Measurements from ENCODE around the gene PDGFRA. TPM values are rescaled to one million over a fixed set of nuclear protein-coding genes. Genes with fewer than 3 reads are reported as not detected.

PDGFRA gene
- total and polyA plus RNA-seq, 10 of the 15 experiments (the other 5 are each of a cell fraction or from before 2014, with no cell fraction given), result 0.01 to 0.28 (median 0.06) TPM; not detected in 5

- DNase-seq (ENCODE audit: low read depth, low spot score) (no peak), FAIRE-seq (no peak), ATAC-seq (no peak)
- no peaks in the 10 kb centered on the region; a peak in 1 of 4 replicates for H3K27me3 ChIP-seq (replicated peaks in 1 of 2; ENCODE audit: control insufficient read depth in 2 of 2, insufficient read depth in 2 of 2, low read length in 1 of 2)
- H3K4me2 ChIP-seq (ENCODE audit: control insufficient read depth, insufficient read depth), result no peak overlapping the region
- H3K9me3 ChIP-seq (replicated peaks; ENCODE audit: control insufficient read depth, insufficient read depth, low read length), result no peaks in the 10 kb centered on the region
- no peaks in the 10 kb centered on the region for H4K20me1 ChIP-seq (ENCODE audit: control insufficient read depth, insufficient read depth)
- H3K36me3 ChIP-seq (ENCODE audit: control insufficient read depth in 2 of 2, insufficient read depth in 2 of 2, low read length in 1 of 2), result no peaks in the 10 kb centered on the region
- ChIA-PET RAD21 (ENCODE audit: unreplicated experiment) (interaction anchor here (0.7 kb wide), 1 partner anchor 1602 kb away, joined by 3 read pairs; no protein-coding TSS in a partner anchor), CTCF (no interaction called here), POLR2A (no interaction called here), SMC1A (ENCODE audit: uncharacterized antibody, unreplicated experiment) (no interaction called here)
- no peak overlapping the region for H3K9ac ChIP-seq (ENCODE audit: control insufficient read depth, insufficient read depth, low read length)
- H3K4me1 ChIP-seq (ENCODE audit: control insufficient read depth, insufficient read depth, low read length), result no peaks in the 10 kb centered on the region
- in situ Hi-C loops (cut with MboI), result no loop called here
- no peak overlapping the region for H3K4me3 ChIP-seq
- BruUV-seq (replicated peaks), result no TSS peak
- WGBS (ENCODE audit: insufficient coverage, insufficient replicate concordance, low lambda C conversion rate, missing lambda C conversion rate), result 62% methylated on average over 2 of the region's 2 CpGs
- no peak overlapping the region for H2AFZ ChIP-seq (ENCODE audit: control insufficient read depth, low read depth, low read length)
- intact Hi-C loops (cut with micrococcal nuclease; ENCODE audit: unreplicated experiment), result no loop called here
- no peak for TF ChIP-seq ATF3 (IDR thresholded peaks at IDR 0.05; ENCODE audit: borderline replicate concordance, extremely low read depth, low read depth, low read length)
- no peak for TF ChIP-seq SIN3A (IDR thresholded peaks at IDR 0.05; ENCODE audit: low read depth, low read length)
- no peak for TF ChIP-seq LARP7 (IDR thresholded peaks at IDR 0.05)
- TF ChIP-seq WRNIP1 (IDR thresholded peaks at IDR 0.05; ENCODE audit: borderline replicate concordance, low read depth, low read length), result no peak
- TF ChIP-seq IKZF2 (IDR thresholded peaks at IDR 0.05), result no peak
- TF ChIP-seq TCF12 (IDR thresholded peaks at IDR 0.05; ENCODE audit: low read depth, low read length), result no peak
- TF ChIP-seq, protein P1, sequence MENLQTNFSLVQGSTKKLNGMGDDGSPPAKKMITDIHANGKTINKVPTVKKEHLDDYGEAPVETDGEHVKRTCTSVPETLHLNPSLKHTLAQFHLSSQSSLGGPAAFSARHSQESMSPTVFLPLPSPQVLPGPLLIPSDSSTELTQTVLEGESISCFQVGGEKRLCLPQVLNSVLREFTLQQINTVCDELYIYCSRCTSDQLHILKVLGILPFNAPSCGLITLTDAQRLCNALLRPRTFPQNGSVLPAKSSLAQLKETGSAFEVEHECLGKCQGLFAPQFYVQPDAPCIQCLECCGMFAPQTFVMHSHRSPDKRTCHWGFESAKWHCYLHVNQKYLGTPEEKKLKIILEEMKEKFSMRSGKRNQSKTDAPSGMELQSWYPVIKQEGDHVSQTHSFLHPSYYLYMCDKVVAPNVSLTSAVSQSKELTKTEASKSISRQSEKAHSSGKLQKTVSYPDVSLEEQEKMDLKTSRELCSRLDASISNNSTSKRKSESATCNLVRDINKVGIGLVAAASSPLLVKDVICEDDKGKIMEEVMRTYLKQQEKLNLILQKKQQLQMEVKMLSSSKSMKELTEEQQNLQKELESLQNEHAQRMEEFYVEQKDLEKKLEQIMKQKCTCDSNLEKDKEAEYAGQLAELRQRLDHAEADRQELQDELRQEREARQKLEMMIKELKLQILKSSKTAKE (IDR thresholded peaks at IDR 0.05; ENCODE audit: low read depth, poor library complexity, severe bottlenecking), result no peak
- TF ChIP-seq ZNF217 (IDR thresholded peaks at IDR 0.05), result no peak
- no peak for TF ChIP-seq PML (IDR thresholded peaks at IDR 0.05; ENCODE audit: low read length)
- no peak for TF ChIP-seq IRF4 (IDR thresholded peaks at IDR 0.05; ENCODE audit: low read depth, low read length)
- TF ChIP-seq, protein P2, sequence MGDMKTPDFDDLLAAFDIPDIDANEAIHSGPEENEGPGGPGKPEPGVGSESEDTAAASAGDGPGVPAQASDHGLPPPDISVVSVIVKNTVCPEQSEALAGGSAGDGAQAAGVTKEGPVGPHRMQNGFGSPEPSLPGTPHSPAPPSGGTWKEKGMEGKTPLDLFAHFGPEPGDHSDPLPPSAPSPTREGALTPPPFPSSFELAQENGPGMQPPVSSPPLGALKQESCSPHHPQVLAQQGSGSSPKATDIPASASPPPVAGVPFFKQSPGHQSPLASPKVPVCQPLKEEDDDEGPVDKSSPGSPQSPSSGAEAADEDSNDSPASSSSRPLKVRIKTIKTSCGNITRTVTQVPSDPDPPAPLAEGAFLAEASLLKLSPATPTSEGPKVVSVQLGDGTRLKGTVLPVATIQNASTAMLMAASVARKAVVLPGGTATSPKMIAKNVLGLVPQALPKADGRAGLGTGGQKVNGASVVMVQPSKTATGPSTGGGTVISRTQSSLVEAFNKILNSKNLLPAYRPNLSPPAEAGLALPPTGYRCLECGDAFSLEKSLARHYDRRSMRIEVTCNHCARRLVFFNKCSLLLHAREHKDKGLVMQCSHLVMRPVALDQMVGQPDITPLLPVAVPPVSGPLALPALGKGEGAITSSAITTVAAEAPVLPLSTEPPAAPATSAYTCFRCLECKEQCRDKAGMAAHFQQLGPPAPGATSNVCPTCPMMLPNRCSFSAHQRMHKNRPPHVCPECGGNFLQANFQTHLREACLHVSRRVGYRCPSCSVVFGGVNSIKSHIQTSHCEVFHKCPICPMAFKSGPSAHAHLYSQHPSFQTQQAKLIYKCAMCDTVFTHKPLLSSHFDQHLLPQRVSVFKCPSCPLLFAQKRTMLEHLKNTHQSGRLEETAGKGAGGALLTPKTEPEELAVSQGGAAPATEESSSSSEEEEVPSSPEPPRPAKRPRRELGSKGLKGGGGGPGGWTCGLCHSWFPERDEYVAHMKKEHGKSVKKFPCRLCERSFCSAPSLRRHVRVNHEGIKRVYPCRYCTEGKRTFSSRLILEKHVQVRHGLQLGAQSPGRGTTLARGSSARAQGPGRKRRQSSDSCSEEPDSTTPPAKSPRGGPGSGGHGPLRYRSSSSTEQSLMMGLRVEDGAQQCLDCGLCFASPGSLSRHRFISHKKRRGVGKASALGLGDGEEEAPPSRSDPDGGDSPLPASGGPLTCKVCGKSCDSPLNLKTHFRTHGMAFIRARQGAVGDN (IDR thresholded peaks at IDR 0.05), result no peak
- no peak for TF ChIP-seq TCF3 (IDR thresholded peaks at IDR 0.05; ENCODE audit: borderline replicate concordance, insufficient read depth, low read depth, low read length)
- H3K27ac ChIP-seq (ENCODE audit: control insufficient read depth, insufficient read depth), result no peak overlapping the region
- no peaks in the 10 kb centered on the region for H3K79me2 ChIP-seq (ENCODE audit: control insufficient read depth, insufficient read depth, low read length)
Observed at GRCh38 chr4:54255881-54256280, 26.8 kb downstream of the PDGFRA start.
